Panc1 (cell line): ENCODE results near the gene SEL1L3. TPM values are rescaled to one million over a fixed set of nuclear protein-coding genes. Genes with fewer than 3 reads are reported as not detected.

Experiments used
- ATAC-seq: fragments of 200-7000 bp; cut with Tn5 transposase; 2 replicates; pipeline ENCODE4 v1.9.1; 2020; ENCODE audit warnings: mild to moderate bottlenecking, moderate library complexity
- BruUV-seq: library from RNA; stranded (reverse); fragments of 400-500 nt; replicated peaks from 2 replicates; lab custom pipeline; 2021; lab: Mats Ljungman, UMichigan
- CTCF ChIA-PET: fragments of 300-600 bp; sonication (Branson Sonifier 250); formaldehyde crosslinking; loops from one replicate; lab custom pipeline; 2022; ENCODE audit warnings: antibody characterized with exemption; lab: Charles Lee
- POLR2A ChIA-PET: fragments of 300-600 bp; sonication (Branson Sonifier 250); formaldehyde crosslinking; loops from one replicate; lab custom pipeline; 2022; ENCODE audit warnings: antibody characterized with exemption; lab: Charles Lee
- DNase-seq: peaks from one replicate; pipeline ENCODE4 v3.0.0-alpha.2; 2010; ENCODE audit warnings: low read depth, low spot score
- H3K27ac ChIP-seq: 2 replicates; pipeline ENCODE4 v1.5.1; 2011; ENCODE audit warnings: mild to moderate bottlenecking, low read length, inconsistent platforms
- H3K27me3 ChIP-seq: fragments of 200-500 bp; sonication (Bioruptor generic); 2 replicates; pipeline ENCODE4 v1.6.0; 2014; ENCODE audit warnings: low read length, inconsistent platforms; ENCODE audit not compliant: control insufficient read depth, insufficient read depth
- H3K36me3 ChIP-seq: fragments of 200-500 bp; sonication (Bioruptor generic); 2 replicates; pipeline ENCODE4 v1.5.1; 2014; ENCODE audit warnings: inconsistent platforms, mild to moderate bottlenecking, low read length, moderate library complexity; ENCODE audit not compliant: control insufficient read depth, insufficient read depth
- H3K4me1 ChIP-seq: 2 replicates; pipeline ENCODE4 v1.5.1; 2011; ENCODE audit warnings: inconsistent platforms, mild to moderate bottlenecking, low read length, moderate library complexity; ENCODE audit not compliant: control insufficient read depth, insufficient read depth
- H3K4me3 ChIP-seq, 2 experiments: 2 replicates each; pipeline ENCODE4 v1.5.1; 2011 to 2012; ENCODE audit warnings: low read depth in 2 of 2, low read length in 2 of 2, mild to moderate bottlenecking in 2 of 2, inconsistent platforms in 1 of 2, moderate library complexity in 1 of 2
- H3K9me3 ChIP-seq: fragments of 200-500 bp; sonication (Bioruptor generic); 2 replicates; pipeline ENCODE4 v1.5.1; 2014; ENCODE audit warnings: low read depth, mild to moderate bottlenecking, inconsistent platforms, low read length, moderate library complexity; ENCODE audit not compliant: control insufficient read depth, insufficient read depth
- POLR2AphosphoS5 ChIP-seq: IDR thresholded peaks from 2 replicates; pipeline ENCODE4 v1.6.1; 2012; ENCODE audit warnings: mild to moderate bottlenecking, low read depth, low read length, moderate library complexity
- SIN3A ChIP-seq: IDR thresholded peaks from 2 replicates; pipeline ENCODE4 v1.6.1; 2012; ENCODE audit warnings: low read depth, mild to moderate bottlenecking, low read length, moderate library complexity, borderline replicate concordance; ENCODE audit not compliant: insufficient read depth
- TCF7L2 ChIP-seq: IDR thresholded peaks from 2 replicates; pipeline ENCODE4 v1.6.1; 2011; ENCODE audit warnings: mild to moderate bottlenecking, low read depth, low read length, inconsistent platforms
- in situ Hi-C: cut with HindIII; loops from 2 replicates; pipeline ENCODE4 v1.10.0; 2016; ENCODE audit warnings: low sequenced_read_pairs, low pct_unique_long_range_greater_than_20kb
- intact Hi-C: fragments of 100-400 bp; cut with micrococcal nuclease; formaldehyde crosslinking; loops from one replicate; pipeline ENCODE4 v1.10.0; 2022; ENCODE audit not compliant: unreplicated experiment
- total RNA-seq: library from RNA; stranded (reverse); gene quantifications from one replicate; pipeline ENCODE4 v1.2.1, GENCODE V29; 2021; ENCODE audit not compliant: unreplicated experiment
- TF ChIP-seq, protein P1 (sequence below): fragments of 450-650 bp; IDR thresholded peaks from 2 replicates; pipeline ENCODE4 v1.5.1; 2017; ENCODE audit warnings: mild to moderate bottlenecking
- TF ChIP-seq, protein P2 (sequence below), 2 experiments: IDR thresholded peaks; 2 replicates each; pipeline ENCODE4 v1.6.1; 2011 to 2012; ENCODE audit warnings: low read depth in 2 of 2, control low read depth in 1 of 2, low read length in 1 of 2, mild to moderate bottlenecking in 1 of 2, moderate library complexity in 1 of 2; ENCODE audit not compliant: insufficient read depth in 1 of 2

SEL1L3 gene
- total RNA-seq, 1 experiment from 2014 or later: 1.1 TPM

- no TSS peak for BruUV-seq
- ChIA-PET POLR2A (no interaction called here), CTCF (no interaction called here)
- no peak for TF ChIP-seq TCF7L2
- TF ChIP-seq, protein P1, sequence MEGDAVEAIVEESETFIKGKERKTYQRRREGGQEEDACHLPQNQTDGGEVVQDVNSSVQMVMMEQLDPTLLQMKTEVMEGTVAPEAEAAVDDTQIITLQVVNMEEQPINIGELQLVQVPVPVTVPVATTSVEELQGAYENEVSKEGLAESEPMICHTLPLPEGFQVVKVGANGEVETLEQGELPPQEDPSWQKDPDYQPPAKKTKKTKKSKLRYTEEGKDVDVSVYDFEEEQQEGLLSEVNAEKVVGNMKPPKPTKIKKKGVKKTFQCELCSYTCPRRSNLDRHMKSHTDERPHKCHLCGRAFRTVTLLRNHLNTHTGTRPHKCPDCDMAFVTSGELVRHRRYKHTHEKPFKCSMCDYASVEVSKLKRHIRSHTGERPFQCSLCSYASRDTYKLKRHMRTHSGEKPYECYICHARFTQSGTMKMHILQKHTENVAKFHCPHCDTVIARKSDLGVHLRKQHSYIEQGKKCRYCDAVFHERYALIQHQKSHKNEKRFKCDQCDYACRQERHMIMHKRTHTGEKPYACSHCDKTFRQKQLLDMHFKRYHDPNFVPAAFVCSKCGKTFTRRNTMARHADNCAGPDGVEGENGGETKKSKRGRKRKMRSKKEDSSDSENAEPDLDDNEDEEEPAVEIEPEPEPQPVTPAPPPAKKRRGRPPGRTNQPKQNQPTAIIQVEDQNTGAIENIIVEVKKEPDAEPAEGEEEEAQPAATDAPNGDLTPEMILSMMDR: no peak
- TF ChIP-seq, protein P2, sequence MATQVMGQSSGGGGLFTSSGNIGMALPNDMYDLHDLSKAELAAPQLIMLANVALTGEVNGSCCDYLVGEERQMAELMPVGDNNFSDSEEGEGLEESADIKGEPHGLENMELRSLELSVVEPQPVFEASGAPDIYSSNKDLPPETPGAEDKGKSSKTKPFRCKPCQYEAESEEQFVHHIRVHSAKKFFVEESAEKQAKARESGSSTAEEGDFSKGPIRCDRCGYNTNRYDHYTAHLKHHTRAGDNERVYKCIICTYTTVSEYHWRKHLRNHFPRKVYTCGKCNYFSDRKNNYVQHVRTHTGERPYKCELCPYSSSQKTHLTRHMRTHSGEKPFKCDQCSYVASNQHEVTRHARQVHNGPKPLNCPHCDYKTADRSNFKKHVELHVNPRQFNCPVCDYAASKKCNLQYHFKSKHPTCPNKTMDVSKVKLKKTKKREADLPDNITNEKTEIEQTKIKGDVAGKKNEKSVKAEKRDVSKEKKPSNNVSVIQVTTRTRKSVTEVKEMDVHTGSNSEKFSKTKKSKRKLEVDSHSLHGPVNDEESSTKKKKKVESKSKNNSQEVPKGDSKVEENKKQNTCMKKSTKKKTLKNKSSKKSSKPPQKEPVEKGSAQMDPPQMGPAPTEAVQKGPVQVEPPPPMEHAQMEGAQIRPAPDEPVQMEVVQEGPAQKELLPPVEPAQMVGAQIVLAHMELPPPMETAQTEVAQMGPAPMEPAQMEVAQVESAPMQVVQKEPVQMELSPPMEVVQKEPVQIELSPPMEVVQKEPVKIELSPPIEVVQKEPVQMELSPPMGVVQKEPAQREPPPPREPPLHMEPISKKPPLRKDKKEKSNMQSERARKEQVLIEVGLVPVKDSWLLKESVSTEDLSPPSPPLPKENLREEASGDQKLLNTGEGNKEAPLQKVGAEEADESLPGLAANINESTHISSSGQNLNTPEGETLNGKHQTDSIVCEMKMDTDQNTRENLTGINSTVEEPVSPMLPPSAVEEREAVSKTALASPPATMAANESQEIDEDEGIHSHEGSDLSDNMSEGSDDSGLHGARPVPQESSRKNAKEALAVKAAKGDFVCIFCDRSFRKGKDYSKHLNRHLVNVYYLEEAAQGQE (IDR thresholded peaks at IDR 0.05; ENCODE audit: insufficient read depth in 1 of 2, low read depth in 2 of 2, low read length in 1 of 2): no peak
- no peak for TF ChIP-seq SIN3A
- no peak for TF ChIP-seq POLR2AphosphoS5
- ATAC-seq (no peak), DNase-seq (no peak)
- intact Hi-C loops: no loop called here
- Histone ChIP-seq H3K4me3 (no peak overlapping the region), H3K27ac (no peak overlapping the region), H3K27me3 (no peaks in the 10 kb centered on the region), H3K36me3 (no peaks in the 10 kb centered on the region), H3K9me3 (no peaks in the 10 kb centered on the region), H3K4me1 (no peaks in the 10 kb centered on the region)
- in situ Hi-C loops: no loop called here
These were observed 16.8 kb upstream of the SEL1L3 start for GRCh38 chr4:25879587-25879986.

- Histone ChIP-seq H3K36me3 (no peaks in the 10 kb centered on the region), H3K27ac (no peak overlapping the region), H3K4me3 (no peak overlapping the region), H3K4me1 (no peaks in the 10 kb centered on the region), H3K27me3 (no peaks in the 10 kb centered on the region), H3K9me3 (no peaks in the 10 kb centered on the region)
- POLR2A ChIA-PET: no interaction called here
- TF ChIP-seq, protein P1: no peak
- TF ChIP-seq SIN3A (no peak), POLR2AphosphoS5 (no peak), TCF7L2 (no peak)
- TF ChIP-seq, protein P2 (IDR thresholded peaks at IDR 0.05; ENCODE audit: insufficient read depth in 1 of 2, low read depth in 2 of 2, low read length in 1 of 2): no peak
- DNase-seq: no peak
- BruUV-seq: no TSS peak
- ATAC-seq: no peak
- CTCF ChIA-PET: no interaction called here
- in situ Hi-C loops: no loop called here
- intact Hi-C loops: no loop called here
These were observed 16.4 kb upstream of the SEL1L3 start for GRCh38 chr4:25879091-25879584.
